ENCODE results near the gene AMN.

Gene AMN

DNA sequence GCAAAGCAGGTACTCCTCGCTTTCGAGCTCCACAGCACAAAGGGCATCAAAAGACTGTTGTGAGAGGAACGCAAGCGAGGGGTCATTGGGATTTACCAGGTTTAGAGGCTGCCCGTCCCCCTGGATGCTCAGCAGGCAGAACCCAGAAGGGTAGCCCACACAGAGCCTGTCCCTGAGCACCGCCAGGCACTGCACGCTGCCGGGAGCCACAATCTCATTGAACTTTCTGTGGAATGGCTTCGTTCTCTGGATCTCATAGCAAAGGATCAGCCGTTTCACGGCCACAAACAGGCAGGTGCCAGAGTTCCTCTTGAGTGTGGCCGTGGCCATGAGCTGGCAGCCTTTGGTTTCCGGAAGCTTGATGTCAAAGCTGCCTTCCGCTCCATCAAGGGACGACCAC, 21.5 kb downstream of the AMN start:
- DNase-seq (ENCODE audit: extremely low read depth, low read depth): no peak
- TF ChIP-seq, protein P1, sequence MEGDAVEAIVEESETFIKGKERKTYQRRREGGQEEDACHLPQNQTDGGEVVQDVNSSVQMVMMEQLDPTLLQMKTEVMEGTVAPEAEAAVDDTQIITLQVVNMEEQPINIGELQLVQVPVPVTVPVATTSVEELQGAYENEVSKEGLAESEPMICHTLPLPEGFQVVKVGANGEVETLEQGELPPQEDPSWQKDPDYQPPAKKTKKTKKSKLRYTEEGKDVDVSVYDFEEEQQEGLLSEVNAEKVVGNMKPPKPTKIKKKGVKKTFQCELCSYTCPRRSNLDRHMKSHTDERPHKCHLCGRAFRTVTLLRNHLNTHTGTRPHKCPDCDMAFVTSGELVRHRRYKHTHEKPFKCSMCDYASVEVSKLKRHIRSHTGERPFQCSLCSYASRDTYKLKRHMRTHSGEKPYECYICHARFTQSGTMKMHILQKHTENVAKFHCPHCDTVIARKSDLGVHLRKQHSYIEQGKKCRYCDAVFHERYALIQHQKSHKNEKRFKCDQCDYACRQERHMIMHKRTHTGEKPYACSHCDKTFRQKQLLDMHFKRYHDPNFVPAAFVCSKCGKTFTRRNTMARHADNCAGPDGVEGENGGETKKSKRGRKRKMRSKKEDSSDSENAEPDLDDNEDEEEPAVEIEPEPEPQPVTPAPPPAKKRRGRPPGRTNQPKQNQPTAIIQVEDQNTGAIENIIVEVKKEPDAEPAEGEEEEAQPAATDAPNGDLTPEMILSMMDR (IDR thresholded peaks at IDR 0.05; ENCODE audit: low read depth, low read length, missing control alignments): no peak
- no peak overlapping the region for H3K4me3 ChIP-seq (replicated peaks; ENCODE audit: low read depth, low read length)

DNA sequence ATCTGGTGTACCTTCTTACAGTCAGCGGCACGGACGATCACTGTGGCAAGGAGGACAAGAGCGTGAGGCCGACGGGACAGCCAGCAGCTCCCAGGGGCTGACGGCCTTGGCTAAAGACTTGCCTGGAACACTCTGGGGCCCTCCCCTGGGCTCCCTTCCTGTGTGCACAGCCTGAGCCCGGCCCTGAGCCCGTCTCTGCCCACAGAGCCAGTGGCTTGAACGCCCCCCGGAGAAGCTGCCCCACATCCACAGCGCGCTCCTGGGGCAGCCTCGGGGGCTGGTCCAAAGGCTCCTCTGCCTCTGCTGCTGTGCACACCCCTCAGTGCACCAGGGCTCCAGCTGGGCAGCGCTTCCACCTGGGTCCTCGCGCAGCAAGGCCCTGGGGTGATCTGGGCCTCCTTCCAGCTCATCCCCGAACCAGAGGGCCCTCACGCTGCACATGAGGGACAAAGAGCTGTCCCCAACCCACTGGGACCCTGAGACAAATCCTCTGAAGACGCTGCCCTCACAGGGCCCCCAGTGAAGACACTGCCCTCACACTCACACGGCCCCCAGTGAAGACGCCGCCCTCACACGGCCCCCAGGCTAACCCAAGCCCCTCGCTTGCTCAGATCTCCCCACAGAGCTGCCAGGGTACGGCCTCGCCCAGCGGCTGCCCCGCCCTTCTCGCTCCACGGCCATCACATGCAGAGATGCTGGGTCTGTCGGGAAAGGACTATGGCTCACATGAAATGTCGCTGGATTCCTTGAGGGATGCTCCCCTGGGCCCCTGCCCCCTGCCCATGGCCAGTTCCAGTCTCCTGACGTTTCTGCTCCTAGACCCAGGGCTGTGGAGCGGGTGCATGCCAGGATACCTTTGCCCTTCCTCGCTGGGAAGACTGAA, 22.2 kb downstream of the AMN start:
- TF ChIP-seq, protein P1 (IDR thresholded peaks at IDR 0.05; ENCODE audit: low read depth, low read length, missing control alignments): no peak
- no peak for DNase-seq (ENCODE audit: extremely low read depth, low read depth)
- no peak overlapping the region for H3K4me3 ChIP-seq (replicated peaks; ENCODE audit: low read depth, low read length)

DNA sequence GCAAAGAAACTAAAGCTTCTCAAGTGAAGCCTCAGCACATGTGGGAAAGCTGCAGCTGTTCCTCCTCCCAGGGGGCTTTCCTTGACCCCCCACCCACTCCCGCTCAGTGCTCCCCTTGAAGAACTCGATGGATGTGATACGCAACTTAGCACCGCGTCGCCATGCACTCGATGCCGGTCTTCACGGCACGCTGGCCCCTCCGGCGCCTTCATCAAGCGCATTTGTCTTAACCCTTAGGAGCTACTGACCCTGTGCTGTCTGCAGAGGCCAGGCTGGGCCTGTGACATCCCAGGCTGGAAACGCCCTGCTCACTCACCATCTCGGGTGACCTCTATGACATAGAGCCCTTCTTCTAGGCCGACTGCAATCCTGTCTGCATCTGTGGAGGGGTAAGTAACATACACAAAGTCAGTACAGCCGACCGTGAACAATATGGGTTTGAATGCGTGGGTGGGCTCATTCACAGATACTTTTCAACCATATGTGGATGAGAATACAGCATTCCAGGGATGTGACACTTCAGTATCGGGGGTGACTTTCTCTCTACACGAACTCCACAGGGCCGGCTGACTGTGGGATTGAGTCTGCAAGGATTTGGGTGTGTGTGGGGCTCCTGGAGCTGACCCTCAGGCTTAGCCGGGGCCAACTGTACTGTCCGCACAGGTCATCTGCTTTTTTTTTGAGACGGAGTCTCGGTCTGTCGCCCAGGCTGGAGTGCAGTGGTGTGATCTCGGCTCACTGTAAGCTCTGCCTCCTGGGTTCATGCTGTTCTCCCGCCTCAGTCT, 23.1 kb downstream of the AMN start:
- DNase-seq (ENCODE audit: extremely low read depth, low read depth): no peak
- TF ChIP-seq, protein P1 (IDR thresholded peaks at IDR 0.05; ENCODE audit: low read depth, low read length, missing control alignments): no peak
- no peak overlapping the region for H3K4me3 ChIP-seq (replicated peaks; ENCODE audit: low read depth, low read length)

DNA sequence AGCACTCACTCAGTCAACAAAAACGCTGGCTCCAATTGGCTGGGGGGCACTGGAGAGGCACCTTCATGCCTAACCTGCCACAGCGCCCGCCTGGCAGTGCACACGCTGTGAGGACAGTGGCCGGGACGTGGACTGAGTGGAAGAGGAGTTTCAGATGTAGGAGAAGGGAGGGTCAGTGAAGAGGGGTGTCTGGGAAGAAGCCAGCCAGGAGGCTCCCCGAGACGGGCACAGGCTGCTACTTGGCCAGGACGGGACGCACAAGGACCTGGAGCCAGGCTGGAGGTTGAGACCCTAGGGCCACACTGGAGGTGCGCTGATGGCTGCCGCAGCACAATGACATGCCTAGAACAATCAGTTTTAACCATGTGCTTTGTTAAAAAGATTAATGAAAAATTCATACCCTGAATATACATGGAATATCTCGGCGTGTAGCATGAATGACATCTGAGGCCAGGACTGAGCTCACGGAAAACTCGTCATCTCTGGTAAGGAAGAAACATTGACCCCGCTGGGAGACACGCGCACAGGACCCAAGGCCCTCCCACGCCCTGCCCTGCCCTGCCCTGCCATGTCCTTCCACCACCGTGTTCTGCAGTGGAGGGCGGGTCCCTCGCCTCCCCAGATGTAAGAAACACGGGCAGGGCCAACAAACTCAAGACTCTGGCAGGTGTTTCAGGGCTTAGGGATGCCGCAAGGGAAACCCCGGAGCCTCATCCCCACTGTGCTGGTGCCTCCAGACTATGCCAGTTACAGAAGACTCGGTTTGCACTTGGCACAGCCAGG, 25.0 kb downstream of the AMN start:
- no peak for DNase-seq (ENCODE audit: extremely low read depth, low read depth)
- TF ChIP-seq, protein P1 (IDR thresholded peaks at IDR 0.05; ENCODE audit: low read depth, low read length, missing control alignments): no peak
- no peak overlapping the region for H3K4me3 ChIP-seq (replicated peaks; ENCODE audit: low read depth, low read length)

DNA sequence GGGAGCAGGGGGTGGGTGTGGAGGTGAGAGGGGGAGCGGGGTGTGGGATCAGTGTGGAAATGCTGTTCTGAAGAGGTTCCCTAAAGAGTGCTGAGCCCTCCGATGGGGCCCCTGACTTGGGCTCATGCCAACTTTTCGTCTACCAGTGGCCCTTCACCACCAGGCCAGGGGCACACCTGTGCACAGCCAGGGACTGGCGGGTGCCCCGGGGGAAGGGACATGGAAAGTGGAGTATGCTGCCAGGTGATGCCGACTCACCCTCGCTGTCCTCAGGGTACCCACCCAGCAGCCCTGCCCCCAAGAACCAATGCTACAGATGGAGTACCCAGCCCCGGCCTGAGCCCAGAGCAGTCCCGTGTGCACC, 26.2 kb downstream of the AMN start:
- no peak for DNase-seq (ENCODE audit: extremely low read depth, low read depth)
- TF ChIP-seq, protein P1 (IDR thresholded peaks at IDR 0.05; ENCODE audit: low read depth, low read length, missing control alignments): no peak
- H3K4me3 ChIP-seq (replicated peaks; ENCODE audit: low read depth, low read length): no peak overlapping the region

DNA sequence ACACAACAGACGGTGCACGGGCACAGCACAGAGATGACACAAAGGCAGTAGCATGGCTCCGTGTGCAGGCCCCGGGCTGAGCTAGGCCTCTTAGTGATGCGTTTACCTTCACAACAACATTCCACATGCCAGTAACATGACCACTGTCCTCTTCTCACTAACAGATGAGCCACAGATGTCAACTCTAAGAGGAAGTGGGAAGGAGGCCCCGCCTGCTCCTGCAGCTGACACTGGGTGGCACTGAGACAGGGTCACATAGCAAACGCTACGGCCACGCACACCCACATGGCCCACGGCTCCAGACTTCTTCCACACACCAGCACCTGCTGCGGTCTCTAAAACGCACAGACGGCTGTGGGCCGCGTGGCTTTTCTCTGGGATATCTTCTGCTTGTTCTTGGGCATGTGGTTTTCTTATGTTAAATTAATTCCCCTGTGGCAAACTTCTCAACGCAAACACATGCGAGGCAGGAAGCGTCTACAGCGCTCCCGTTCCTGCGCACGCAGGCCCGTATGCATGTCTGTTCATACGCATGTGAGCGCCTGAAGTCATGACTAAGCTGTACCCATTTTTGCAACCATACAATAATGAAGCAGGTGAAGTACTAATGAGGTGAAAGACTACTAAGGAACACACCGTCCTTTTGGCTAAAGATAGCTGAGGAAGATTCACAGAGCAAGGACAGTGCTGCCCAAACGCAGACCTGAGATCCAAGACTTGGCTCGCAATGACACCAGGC, 26.8 kb downstream of the AMN start:
- H3K4me3 ChIP-seq (replicated peaks; ENCODE audit: low read depth, low read length): no peak overlapping the region
- TF ChIP-seq, protein P1 (IDR thresholded peaks at IDR 0.05; ENCODE audit: low read depth, low read length, missing control alignments): no peak
- peak; percentile 86 for DNase-seq (ENCODE audit: extremely low read depth, low read depth)

Data from HFF-Myc (cell line).